ENCODE results near the gene ERI3. TPM values are rescaled to one million over a fixed set of nuclear protein-coding genes. Genes with fewer than 3 reads are reported as not detected.

ERI3 gene
- total and polyA plus RNA-seq, 9 of the 15 experiments (the other 6 are each of a cell fraction or from before 2014, with no cell fraction given) = 47.8 to 93.4 (median 67.2) TPM

GRCh38 chr1:44243782-44244495 lies 111.1 kb downstream of the ERI3 start:
- peaks cover 17 to 24% of the 10 kb centered on the region in 2 experiments; a peak in 3 of 5 replicates for H3K4me1 ChIP-seq (replicated peaks in 1 of 2; ENCODE audit: control insufficient read depth in 2 of 2, insufficient read depth in 2 of 2, low read length in 2 of 2)
- FAIRE-seq (no peak), DNase-seq (ENCODE audit: extremely low read depth in 1 of 4, low spot score in 3 of 4) (no peak), ATAC-seq (no peak)
- no peaks in the 10 kb centered on the region for H3K79me2 ChIP-seq (ENCODE audit: control insufficient read depth, insufficient read depth, low read length)
- no peak overlapping the region for H2AFZ ChIP-seq (ENCODE audit: low read depth, low read length)
- H3K9me1 ChIP-seq (ENCODE audit: control insufficient read depth, insufficient read depth, low read length) = peaks cover 5% of the 10 kb centered on the region
- H3K36me3 ChIP-seq (ENCODE audit: control insufficient read depth, insufficient read depth, low read length) = peaks cover 24% of the 10 kb centered on the region
- no peak overlapping the region for H3K27ac ChIP-seq (ENCODE audit: extremely low read depth, low read depth, low read length)
- no TSS peak for BruUV-seq (replicated peaks)
- POLR2A ChIA-PET = interaction anchor here (1.0 kb wide), 1 partner anchor 72 kb away, joined by 3 read pairs; no protein-coding TSS in a partner anchor
- no peak overlapping the region for H3K9ac ChIP-seq (ENCODE audit: insufficient read depth in 1 of 2, low read depth in 2 of 2, low read length in 2 of 2)
- H3K27me3 ChIP-seq (ENCODE audit: control insufficient read depth in 2 of 2, insufficient read depth in 2 of 2, low read length in 2 of 2) = no peaks in the 10 kb centered on the region
- H3K9me3 ChIP-seq (replicated peaks; ENCODE audit: control insufficient read depth, insufficient read depth, low read depth, low read length) = no peaks in the 10 kb centered on the region
- WGBS (ENCODE audit: insufficient coverage, low coverage, missing lambda C conversion rate) = 92% methylated on average over 7 of the region's 7 CpGs
- peak; percentile 85 for TF ChIP-seq RBM25 (IDR thresholded peaks at IDR 0.05; ENCODE audit: low read depth, low read length, severe bottlenecking)
- TF ChIP-seq TRIM24 (IDR thresholded peaks at IDR 0.05) = no peak
- no peak for TF ChIP-seq PHF8 (IDR thresholded peaks at IDR 0.05; ENCODE audit: borderline replicate concordance, low read length)
- TF ChIP-seq STAG1 (CRISPR knock-in tag; IDR thresholded peaks at IDR 0.05; ENCODE audit: borderline replicate concordance) = 0 out of 2 replicates have a peak, but pooled peaks have one; percentile 11
- 0 out of 4 replicates have a peak, but pooled peaks of 1 of the 2 experiments have one; percentile 13 for TF ChIP-seq RCOR1 (IDR thresholded peaks at IDR 0.05; ENCODE audit: borderline replicate concordance in 1 of 2, low read depth in 2 of 2, low read length in 2 of 2)
- TF ChIP-seq ZNF780A (CRISPR knock-in tag; IDR thresholded peaks at IDR 0.05) = no peak
- no peak for TF ChIP-seq CBX1 (IDR thresholded peaks at IDR 0.05; ENCODE audit: low read depth)
- no peak for TF ChIP-seq KDM5B (IDR thresholded peaks at IDR 0.05; ENCODE audit: insufficient replicate concordance, low read depth, low read length)
- in situ Hi-C loops (cut with MboI) = no loop called here
- H4K20me1 ChIP-seq (replicated peaks; ENCODE audit: control insufficient read depth, insufficient read depth, low read length) = peaks cover 17% of the 10 kb centered on the region
- H3K4me3 ChIP-seq = no peak overlapping the region
- intact Hi-C loops (cut with micrococcal nuclease) = no loop called here
- CTCF ChIA-PET (ENCODE audit: low intra/inter-chr PET ratio) = no interaction called here
- no peak overlapping the region for H3K4me2 ChIP-seq (ENCODE audit: insufficient read depth, low read length)
